NAMALWA (cell line): ENCODE data around the gene CD36.

ENCODE experiments used
- DNase-seq: peaks from one replicate; pipeline ENCODE4 v3.0.0-alpha.2; 2015; ENCODE audit warnings: low spot score

The CD36 gene

GRCh38 chr7:80705130-80705781 is 66.8 kb downstream of the CD36 start:
- DNase-seq = no peak

DNA sequence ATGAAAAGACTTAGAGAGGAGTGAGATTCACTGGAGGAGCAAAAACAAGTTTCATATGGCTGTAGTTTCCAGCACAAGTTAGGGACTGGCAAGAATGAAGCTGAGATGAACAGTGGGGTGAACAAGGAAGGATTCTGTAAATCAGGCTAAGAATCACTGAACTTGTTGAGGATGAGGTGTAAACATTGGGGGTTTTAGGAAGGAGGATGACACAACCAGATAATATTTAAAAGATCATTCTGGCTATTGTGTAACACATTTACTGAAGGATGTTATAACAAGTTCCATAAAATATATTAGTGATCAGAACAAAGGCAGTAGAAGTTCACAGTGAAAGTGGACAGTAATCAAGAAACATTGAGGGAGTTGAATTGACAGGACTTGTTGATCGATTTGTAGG is 68.9 kb downstream of the CD36 start:
- no peak for DNase-seq

GRCh38 chr7:80708123-80708522 is 69.7 kb downstream of the CD36 start:
- no peak for DNase-seq

DNA sequence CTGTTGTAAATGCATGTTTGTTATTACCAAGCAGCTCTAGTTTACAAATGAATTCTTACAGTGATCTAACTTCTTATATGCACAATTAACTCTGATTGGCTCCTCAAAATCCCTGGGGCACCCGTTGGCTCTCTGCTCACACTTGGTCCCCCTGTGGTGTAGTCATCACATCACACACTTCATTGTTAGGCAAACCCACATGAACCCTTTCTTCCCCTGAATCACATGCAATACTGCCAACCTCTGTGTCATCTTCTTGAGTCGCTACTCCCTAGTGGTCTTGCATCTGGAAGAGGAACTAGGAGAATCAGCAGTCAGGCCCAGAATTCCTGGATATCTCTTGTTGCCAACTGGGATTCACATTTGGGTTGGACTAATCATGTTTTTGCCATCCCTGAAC is 73.1 kb downstream of the CD36 start:
- no peak for DNase-seq

DNA sequence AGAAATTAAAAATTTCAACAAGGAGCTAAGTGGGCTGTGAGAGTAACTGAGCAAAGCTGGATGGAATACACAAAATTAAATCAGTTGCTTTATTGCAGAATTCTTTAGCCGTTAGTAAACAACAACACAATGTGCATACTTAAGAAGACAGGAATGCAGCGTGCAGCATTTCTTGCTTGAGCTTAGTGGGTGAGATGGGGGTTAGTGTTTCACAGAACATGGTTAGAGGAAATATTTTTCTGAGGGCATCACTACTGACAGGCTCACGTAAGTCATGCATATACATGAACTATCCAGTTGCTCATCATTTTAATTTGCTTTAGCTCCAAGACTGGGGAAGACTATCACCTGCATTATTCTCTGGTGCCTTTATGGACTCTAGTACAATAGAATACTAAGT is 80.8 kb downstream of the CD36 start:
- no peak for DNase-seq

- DNase-seq = no peak
These were observed 81.7 kb downstream of the CD36 start for GRCh38 chr7:80720146-80720545.

- no peak for DNase-seq
These were observed 83.6 kb downstream of the CD36 start for GRCh38 chr7:80721883-80722615.

DNA sequence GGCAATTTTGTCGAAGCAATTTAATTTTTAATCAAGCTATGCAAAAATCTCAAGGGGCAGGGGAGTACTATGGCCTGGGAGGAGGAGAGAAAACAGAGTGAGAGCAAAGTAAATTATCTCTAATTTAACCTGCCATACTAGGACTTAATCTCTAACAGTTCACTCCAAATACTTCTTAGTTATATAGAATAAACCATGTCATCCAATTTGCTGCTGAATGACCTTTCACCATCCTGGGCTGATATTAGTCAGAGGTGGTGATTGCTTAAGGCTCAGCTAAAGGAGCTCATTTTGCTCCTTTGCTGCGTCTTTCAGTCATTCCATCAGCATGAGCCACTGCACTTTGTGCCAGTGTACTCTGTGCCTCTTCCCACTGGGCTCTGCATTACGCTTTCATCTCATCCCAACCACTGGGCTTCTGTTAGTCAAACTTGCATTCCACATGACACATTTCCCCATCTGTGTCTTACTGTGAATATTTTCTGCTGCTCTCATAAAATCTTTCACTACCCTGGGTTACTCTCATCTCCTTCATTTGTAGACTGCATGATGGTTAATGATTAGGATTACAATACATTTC is 84.3 kb downstream of the CD36 start:
- DNase-seq = no peak

DNA sequence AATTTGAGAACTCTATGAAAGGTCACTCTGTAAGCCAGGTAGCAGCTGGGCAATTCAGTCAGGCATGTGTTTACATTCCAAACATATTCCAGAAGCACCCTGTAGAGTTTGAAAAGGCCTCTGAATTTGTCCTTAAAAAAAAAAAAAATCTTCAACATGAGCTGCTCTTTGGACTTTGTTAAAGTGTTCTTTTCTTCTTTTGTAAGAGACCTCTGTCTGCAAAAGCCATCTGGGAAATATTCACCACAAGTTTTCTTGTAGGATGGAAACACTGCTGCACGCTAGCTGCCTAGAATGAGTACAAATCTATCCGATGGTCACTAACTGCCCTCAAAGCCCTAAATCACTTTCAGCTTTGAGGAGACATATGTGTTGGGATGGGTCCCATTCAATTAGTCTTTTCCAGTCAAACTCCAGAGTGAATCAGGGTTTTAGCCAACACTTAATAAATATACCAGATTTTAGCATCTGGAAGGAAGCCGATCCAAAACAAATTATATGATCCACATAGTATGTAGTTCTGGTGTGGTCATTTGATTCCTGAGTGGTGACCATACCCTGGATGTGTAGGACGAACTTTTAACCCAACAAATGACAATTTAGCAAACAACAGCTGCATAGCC is 85.9 kb downstream of the CD36 start:
- no peak for DNase-seq

DNA sequence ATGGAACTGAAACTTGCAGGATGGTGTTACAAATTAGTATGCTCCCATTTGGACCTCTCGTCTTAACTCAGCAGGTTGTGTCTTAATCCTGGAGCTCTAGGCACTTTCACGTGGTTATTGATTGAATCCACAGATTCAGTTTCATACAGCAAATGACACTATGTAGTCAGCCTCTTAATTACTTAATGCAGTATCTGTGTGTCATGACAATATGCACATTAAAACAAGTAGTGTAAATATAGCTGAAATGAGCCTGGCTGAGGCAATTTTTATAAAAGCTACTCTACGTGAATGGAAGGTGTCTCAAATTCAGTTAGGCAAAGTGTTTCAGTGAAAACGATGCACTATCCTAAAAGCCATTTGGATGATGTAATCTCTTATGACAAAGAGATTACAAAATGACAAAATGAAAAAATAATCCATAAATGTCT is 86.8 kb downstream of the CD36 start:
- DNase-seq = no peak
